GM12874 (cell line): ENCODE results near the gene KCNK4.

Experiments
- CTCF ChIP-seq: IDR thresholded peaks from 2 replicates; pipeline ENCODE4 v1.5.1; 2011; ENCODE audit warnings: low read depth, mild to moderate bottlenecking, control low read depth, low read length, moderate library complexity; ENCODE audit not compliant: insufficient read depth

Gene KCNK4

DNA sequence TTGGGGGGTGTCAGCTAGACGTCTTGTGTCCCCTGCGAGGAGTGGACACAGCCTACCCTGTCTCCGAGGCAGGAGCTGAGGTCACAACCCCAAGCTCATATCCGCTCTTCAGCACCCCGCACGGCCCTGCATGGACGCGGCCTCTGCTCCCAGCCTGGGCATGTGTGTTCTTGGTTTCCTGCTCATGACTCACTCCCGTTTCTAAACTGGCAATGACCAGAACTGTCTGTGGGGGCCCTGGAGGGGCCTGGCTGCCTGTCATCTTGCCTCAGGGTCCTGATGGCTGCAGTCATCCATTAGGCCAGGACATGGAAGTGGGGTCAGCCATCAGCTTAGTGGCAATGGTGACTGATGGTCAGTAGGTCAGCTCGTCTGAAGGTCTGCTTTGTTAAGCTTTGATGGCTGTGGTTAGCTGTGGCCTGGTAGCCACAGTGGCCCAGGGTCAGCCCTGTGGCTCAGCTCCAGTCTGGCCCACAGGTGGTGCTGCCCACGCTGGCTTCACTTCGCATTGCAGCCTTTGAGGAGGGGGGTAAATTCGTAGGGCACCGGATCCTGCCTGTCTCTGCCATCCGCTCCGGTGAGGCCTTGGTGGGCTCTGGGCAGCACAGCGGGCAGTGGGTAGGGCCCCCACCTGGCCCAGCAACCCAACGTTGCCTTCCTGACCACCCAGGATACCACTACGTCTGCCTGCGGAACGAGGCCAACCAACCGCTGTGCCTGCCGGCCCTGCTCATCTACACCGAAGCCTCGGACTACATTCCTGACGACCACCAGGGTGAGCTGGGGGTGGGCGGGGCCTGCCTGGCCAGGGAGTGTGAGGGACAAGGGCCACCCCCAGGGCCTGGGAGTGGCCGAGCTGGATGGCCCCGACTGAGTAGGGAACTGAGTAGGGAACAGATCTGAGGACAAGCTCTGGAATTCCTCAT lies 27.8 kb upstream of the KCNK4 start:
- TF ChIP-seq CTCF: no peak

GRCh38 chr11:64263947-64264317 lies 27.2 kb upstream of the KCNK4 start:
- no peak for TF ChIP-seq CTCF

- TF ChIP-seq CTCF: no peak
Observed at GRCh38 chr11:64264371-64264852, 26.7 kb upstream of the KCNK4 start.

DNA sequence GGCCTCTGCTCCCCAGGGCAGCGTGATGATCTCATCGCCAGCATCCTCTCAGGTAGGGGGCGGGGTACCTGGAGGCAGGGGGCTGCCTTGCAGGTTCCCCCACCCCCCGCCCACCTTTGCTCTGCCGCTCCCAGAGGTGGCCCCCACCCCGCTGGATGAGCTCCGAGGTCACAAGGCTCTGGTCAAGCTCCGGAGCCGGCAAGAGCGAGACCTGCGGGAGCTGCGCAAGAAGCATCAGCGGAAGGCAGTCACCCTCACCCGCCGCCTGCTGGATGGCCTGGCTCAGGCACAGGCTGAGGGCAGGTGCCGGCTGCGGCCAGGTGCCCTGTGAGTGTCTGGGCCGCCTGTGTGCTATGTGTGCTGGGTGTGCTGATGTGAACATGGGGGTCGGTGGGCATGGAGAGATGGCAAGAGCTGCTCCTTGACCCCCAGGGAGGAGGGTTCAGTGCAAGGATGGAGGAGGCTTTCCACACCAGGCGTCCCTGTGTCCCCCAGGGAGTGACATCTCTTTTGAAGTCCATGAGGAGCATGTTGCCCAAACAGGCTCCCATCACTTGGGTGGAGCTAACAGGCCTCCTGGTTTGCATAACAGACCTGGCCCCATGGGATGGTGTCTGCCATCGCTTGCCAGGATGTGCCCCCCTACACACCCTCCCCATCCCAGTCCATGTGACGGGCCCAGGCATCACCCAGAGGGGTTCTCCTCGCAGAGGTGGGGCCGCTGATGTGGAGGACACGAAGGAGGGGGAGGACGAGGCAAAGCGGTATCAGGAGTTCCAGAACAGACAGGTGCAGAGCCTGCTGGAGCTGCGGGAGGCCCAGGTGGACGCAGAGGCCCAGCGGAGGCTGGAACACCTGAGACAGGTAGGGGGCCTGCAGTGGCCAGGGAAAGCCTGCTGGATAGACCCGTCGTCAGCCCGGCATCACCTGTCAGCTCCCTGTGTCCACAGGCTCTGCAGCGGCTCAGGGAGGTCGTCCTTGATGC lies 25.6 kb upstream of the KCNK4 start:
- no peak for TF ChIP-seq CTCF

DNA sequence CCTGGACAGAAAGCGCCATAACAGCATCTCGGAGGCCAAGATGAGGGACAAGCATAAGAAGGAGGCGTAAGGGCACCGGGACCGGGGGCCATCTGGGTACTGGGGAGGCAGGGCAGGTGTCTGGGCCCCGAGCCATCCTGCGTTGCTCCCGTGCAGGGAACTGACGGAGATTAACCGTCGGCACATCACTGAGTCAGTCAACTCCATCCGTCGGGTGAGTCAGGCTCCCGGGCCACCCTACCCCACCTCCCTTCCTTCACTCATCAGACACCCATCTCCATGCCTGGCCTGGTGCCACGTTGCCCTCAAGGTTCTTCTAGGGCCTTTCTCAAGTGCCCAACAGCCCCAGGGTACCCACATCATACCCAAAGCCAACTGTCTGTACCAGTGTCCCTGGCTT lies 24.8 kb upstream of the KCNK4 start:
- no peak for TF ChIP-seq CTCF

- no peak for TF ChIP-seq CTCF
Observed at GRCh38 chr11:64267207-64267945, 23.7 kb upstream of the KCNK4 start.
